Measurements from ENCODE around the gene BEND5.

Gene BEND5

GRCh38 chr1:48785869-48786268, 9.2 kb upstream of the BEND5 start:
- Histone ChIP-seq H4K91ac (ENCODE audit: low read depth, low read length) (no peak overlapping the region), H3K23ac (ENCODE audit: low read length) (no peak overlapping the region)

DNA sequence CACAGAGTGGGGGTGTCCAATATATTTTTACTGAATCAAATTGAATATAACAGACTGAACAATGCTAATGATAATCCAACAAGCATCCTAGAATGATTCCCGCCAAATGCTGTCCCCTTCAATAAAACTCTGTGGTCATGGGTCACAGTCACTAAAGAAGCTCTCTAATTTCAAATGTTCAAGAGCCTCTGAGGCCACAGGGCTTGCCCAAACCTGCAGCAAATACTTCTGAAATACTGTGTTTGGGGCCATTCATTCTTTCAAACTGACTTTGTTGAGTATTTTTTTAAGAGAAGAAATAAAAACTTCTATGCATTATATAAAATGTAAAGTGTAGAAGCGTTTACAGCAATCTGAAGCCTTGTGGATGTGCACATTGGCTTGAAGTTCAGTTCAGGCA, 7.6 kb upstream of the BEND5 start:
- no peaks in the 10 kb centered on the region for H3K79me1 ChIP-seq (ENCODE audit: low read length)
- no peaks in the 10 kb centered on the region for H3K4me1 ChIP-seq (ENCODE audit: control insufficient read depth in 1 of 2, insufficient read depth in 2 of 2, low read length in 2 of 2)
- H4K91ac ChIP-seq (ENCODE audit: low read depth, low read length), result no peak overlapping the region
- no peak overlapping the region for H4K12ac ChIP-seq (ENCODE audit: low read depth, low read length)
- H3K79me2 ChIP-seq (ENCODE audit: control insufficient read depth, insufficient read depth, low read length, poor library complexity), result no peaks in the 10 kb centered on the region
- no peak overlapping the region for H2AFZ ChIP-seq (ENCODE audit: insufficient read depth, low read length, poor library complexity)
- H3K27ac ChIP-seq (ENCODE audit: low read depth, low read length), result no peak overlapping the region
- no peak overlapping the region for H4K8ac ChIP-seq (ENCODE audit: low read depth, low read length)
- no peak overlapping the region for H2BK5ac ChIP-seq (ENCODE audit: low read depth, low read length, poor library complexity)
- no peak overlapping the region for H3K4me3 ChIP-seq (ENCODE audit: low read depth, low read length)
- H2BK12ac ChIP-seq (ENCODE audit: low read length), result no peak overlapping the region
- H2AK5ac ChIP-seq (ENCODE audit: low read length), result no peak overlapping the region
- no peak overlapping the region for H3K23ac ChIP-seq (ENCODE audit: low read length)
- no peaks in the 10 kb centered on the region for H3K9me3 ChIP-seq (ENCODE audit: insufficient read depth, low read depth, low read length)
- no peaks in the 10 kb centered on the region for H3K36me3 ChIP-seq (ENCODE audit: control insufficient read depth in 1 of 2, insufficient read depth in 2 of 2, low read length in 2 of 2)
- H3K14ac ChIP-seq (ENCODE audit: low read length), result no peak overlapping the region
- H3K27me3 ChIP-seq (ENCODE audit: insufficient read depth, low read length), result no peaks in the 10 kb centered on the region
- no peak overlapping the region for H3K9ac ChIP-seq (ENCODE audit: low read length)
- no peak overlapping the region for H3K18ac ChIP-seq (ENCODE audit: low read length)
- WGBS (ENCODE audit: extremely low coverage, insufficient coverage, insufficient read length), result no CpG with 5 or more reads among the region's 2 CpGs
- H3K4me2 ChIP-seq (ENCODE audit: low read length), result no peak overlapping the region
- no peak overlapping the region for H3K4ac ChIP-seq (ENCODE audit: low read depth, low read length)
- no peak for DNase-seq
- H2BK120ac ChIP-seq (ENCODE audit: insufficient read depth, low read length, poor library complexity), result no peak overlapping the region

More at GRCh38 chr1:48785869-48786268, 9.2 kb upstream of the BEND5 start:
- WGBS (ENCODE audit: extremely low coverage, insufficient coverage, insufficient read length), result no CpG with 5 or more reads among the region's 1 CpG
- no peak overlapping the region for H2AK5ac ChIP-seq (ENCODE audit: low read length)
- H2BK5ac ChIP-seq (ENCODE audit: low read depth, low read length, poor library complexity), result no peak overlapping the region
- DNase-seq, result no peak
- H4K12ac ChIP-seq (ENCODE audit: low read depth, low read length), result no peak overlapping the region
- no peaks in the 10 kb centered on the region for H3K36me3 ChIP-seq (ENCODE audit: control insufficient read depth in 1 of 2, insufficient read depth in 2 of 2, low read length in 2 of 2)
- no peak overlapping the region for H3K9ac ChIP-seq (ENCODE audit: low read length)
- no peak overlapping the region for H3K18ac ChIP-seq (ENCODE audit: low read length)
- no peak overlapping the region for H3K4me2 ChIP-seq (ENCODE audit: low read length)
- no peak overlapping the region for H3K27ac ChIP-seq (ENCODE audit: low read depth, low read length)
- H3K4ac ChIP-seq (ENCODE audit: low read depth, low read length), result no peak overlapping the region
- no peaks in the 10 kb centered on the region for H3K9me3 ChIP-seq (ENCODE audit: insufficient read depth, low read depth, low read length)
- no peak overlapping the region for H3K4me3 ChIP-seq (ENCODE audit: low read depth, low read length)
- no peaks in the 10 kb centered on the region for H3K79me1 ChIP-seq (ENCODE audit: low read length)
- no peaks in the 10 kb centered on the region for H3K4me1 ChIP-seq (ENCODE audit: control insufficient read depth in 1 of 2, insufficient read depth in 2 of 2, low read length in 2 of 2)
- H3K14ac ChIP-seq (ENCODE audit: low read length), result no peak overlapping the region
- no peak overlapping the region for H2BK120ac ChIP-seq (ENCODE audit: insufficient read depth, low read length, poor library complexity)
- no peak overlapping the region for H4K8ac ChIP-seq (ENCODE audit: low read depth, low read length)
- no peak overlapping the region for H2BK12ac ChIP-seq (ENCODE audit: low read length)
- H3K27me3 ChIP-seq (ENCODE audit: insufficient read depth, low read length), result no peaks in the 10 kb centered on the region
- no peaks in the 10 kb centered on the region for H3K79me2 ChIP-seq (ENCODE audit: control insufficient read depth, insufficient read depth, low read length, poor library complexity)
- H2AFZ ChIP-seq (ENCODE audit: insufficient read depth, low read length, poor library complexity), result no peak overlapping the region

DNA sequence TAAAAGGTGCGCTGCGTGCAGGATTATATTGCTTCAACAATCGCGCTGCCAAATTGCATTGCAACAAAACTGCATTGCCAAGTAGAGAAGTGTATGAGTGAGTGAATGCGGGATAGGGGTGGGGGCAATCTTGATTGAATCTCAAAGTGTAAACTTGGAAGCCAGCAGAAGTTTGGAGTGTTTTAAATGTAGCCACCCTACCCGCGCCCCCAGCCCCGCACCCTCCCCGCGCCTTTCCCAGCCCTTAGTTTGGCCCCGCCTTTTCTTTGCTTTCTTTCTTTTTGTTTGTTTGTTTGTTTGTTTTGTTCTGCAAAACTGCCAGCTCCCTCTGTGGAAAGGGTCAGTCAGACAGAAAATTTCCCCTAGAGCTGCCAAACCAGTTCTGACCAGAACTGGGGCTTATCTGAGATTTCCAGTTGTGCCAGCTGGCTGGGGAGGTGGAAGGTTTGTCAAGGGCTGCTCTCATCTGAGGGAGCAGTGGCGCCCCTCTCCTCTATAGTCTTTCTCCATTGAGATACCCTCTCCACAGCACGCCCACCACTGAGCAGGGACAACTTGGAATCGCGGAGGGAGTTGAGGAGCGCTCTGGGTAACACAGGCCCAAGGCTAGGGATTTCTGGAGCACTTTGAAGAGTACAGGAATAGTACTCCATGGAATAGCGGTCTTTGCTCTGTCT, 666 bp upstream of the BEND5 start:
- H3K27me3 ChIP-seq (ENCODE audit: insufficient read depth, low read length), result no peaks in the 10 kb centered on the region
- H3K4me2 ChIP-seq (ENCODE audit: low read length), result peak overlapping the region; percentile 70
- no peak overlapping the region for H2BK5ac ChIP-seq (ENCODE audit: low read depth, low read length, poor library complexity)
- no CpG with 5 or more reads among the region's 17 CpGs for WGBS (ENCODE audit: extremely low coverage, insufficient coverage, insufficient read length)
- H4K12ac ChIP-seq (ENCODE audit: low read depth, low read length), result no peak overlapping the region
- H4K91ac ChIP-seq (ENCODE audit: low read depth, low read length), result no peak overlapping the region
- H3K79me2 ChIP-seq (ENCODE audit: control insufficient read depth, insufficient read depth, low read length, poor library complexity), result no peaks in the 10 kb centered on the region
- no peak overlapping the region for H2BK120ac ChIP-seq (ENCODE audit: insufficient read depth, low read length, poor library complexity)
- H2BK12ac ChIP-seq (ENCODE audit: low read length), result no peak overlapping the region
- no peak overlapping the region for H3K14ac ChIP-seq (ENCODE audit: low read length)
- no peak overlapping the region for H3K18ac ChIP-seq (ENCODE audit: low read length)
- H2AK5ac ChIP-seq (ENCODE audit: low read length), result no peak overlapping the region
- peaks cover 0 to 2% of the 10 kb centered on the region in 2 experiments for H3K4me1 ChIP-seq (ENCODE audit: control insufficient read depth in 1 of 2, insufficient read depth in 2 of 2, low read length in 2 of 2)
- H3K4ac ChIP-seq (ENCODE audit: low read depth, low read length), result no peak overlapping the region
- peak; percentile 20 to 64 for DNase-seq
- H3K36me3 ChIP-seq (ENCODE audit: control insufficient read depth in 1 of 2, insufficient read depth in 2 of 2, low read length in 2 of 2), result no peaks in the 10 kb centered on the region
- peak overlapping the region; percentile 84 for H3K4me3 ChIP-seq (ENCODE audit: low read depth, low read length)
- peak overlapping the region; percentile 63 for H2AFZ ChIP-seq (ENCODE audit: insufficient read depth, low read length, poor library complexity)
- no peaks in the 10 kb centered on the region for H3K9me3 ChIP-seq (ENCODE audit: insufficient read depth, low read depth, low read length)
- peak overlapping the region; percentile 43 for H4K8ac ChIP-seq (ENCODE audit: low read depth, low read length)
- H3K79me1 ChIP-seq (ENCODE audit: low read length), result peaks cover 2% of the 10 kb centered on the region
- no peak overlapping the region for H3K27ac ChIP-seq (ENCODE audit: low read depth, low read length)
- H3K9ac ChIP-seq (ENCODE audit: low read length), result no peak overlapping the region
- no peak overlapping the region for H3K23ac ChIP-seq (ENCODE audit: low read length)

GRCh38 chr1:48775831-48776392, 779 bp downstream of the BEND5 start:
- H3K18ac ChIP-seq (ENCODE audit: low read length), result no peak overlapping the region
- H2BK5ac ChIP-seq (ENCODE audit: low read depth, low read length, poor library complexity), result no peak overlapping the region
- H2BK12ac ChIP-seq (ENCODE audit: low read length), result no peak overlapping the region
- H2AFZ ChIP-seq (ENCODE audit: insufficient read depth, low read length, poor library complexity), result no peak overlapping the region
- no peaks in the 10 kb centered on the region for H3K79me2 ChIP-seq (ENCODE audit: control insufficient read depth, insufficient read depth, low read length, poor library complexity)
- H3K9ac ChIP-seq (ENCODE audit: low read length), result no peak overlapping the region
- H3K27ac ChIP-seq (ENCODE audit: low read depth, low read length), result no peak overlapping the region
- H4K91ac ChIP-seq (ENCODE audit: low read depth, low read length), result no peak overlapping the region
- no peak overlapping the region for H2BK120ac ChIP-seq (ENCODE audit: insufficient read depth, low read length, poor library complexity)
- no peak for DNase-seq
- peaks cover 0 to 2% of the 10 kb centered on the region in 2 experiments for H3K4me1 ChIP-seq (ENCODE audit: control insufficient read depth in 1 of 2, insufficient read depth in 2 of 2, low read length in 2 of 2)
- H3K4me3 ChIP-seq (ENCODE audit: low read depth, low read length), result peak overlapping the region; percentile 84
- H3K4me2 ChIP-seq (ENCODE audit: low read length), result peak overlapping the region; percentile 70
- no peak overlapping the region for H3K14ac ChIP-seq (ENCODE audit: low read length)
- no peak overlapping the region for H4K12ac ChIP-seq (ENCODE audit: low read depth, low read length)
- no peaks in the 10 kb centered on the region for H3K9me3 ChIP-seq (ENCODE audit: insufficient read depth, low read depth, low read length)
- no peak overlapping the region for H4K8ac ChIP-seq (ENCODE audit: low read depth, low read length)
- H2AK5ac ChIP-seq (ENCODE audit: low read length), result no peak overlapping the region
- H3K27me3 ChIP-seq (ENCODE audit: insufficient read depth, low read length), result no peaks in the 10 kb centered on the region
- H3K36me3 ChIP-seq (ENCODE audit: control insufficient read depth in 1 of 2, insufficient read depth in 2 of 2, low read length in 2 of 2), result no peaks in the 10 kb centered on the region
- no peak overlapping the region for H3K23ac ChIP-seq (ENCODE audit: low read length)
- no CpG with 5 or more reads among the region's 7 CpGs for WGBS (ENCODE audit: extremely low coverage, insufficient coverage, insufficient read length)
- peaks cover 2% of the 10 kb centered on the region for H3K79me1 ChIP-seq (ENCODE audit: low read length)
- no peak overlapping the region for H3K4ac ChIP-seq (ENCODE audit: low read depth, low read length)

All from trophoblast cell (in vitro differentiated cells and primary cell).